GM23338 (cell line): ENCODE results near the gene CCDC50.

Experiments
- CREB1 ChIP-seq: fragments of 250-450 bp; sonication (Bioruptor Pico); IDR thresholded peaks from 2 replicates; pipeline ENCODE4 v1.5.0; 2020; ENCODE audit warnings: low read depth, mild to moderate bottlenecking, moderate library complexity
- ETS1 ChIP-seq: IDR thresholded peaks from 2 replicates; pipeline ENCODE4 v1.6.1; 2016; ENCODE audit warnings: antibody characterized with exemption
- EZH2 ChIP-seq: fragments of 200-600 bp; sonication (generic); IDR thresholded peaks from one replicate; pipeline ENCODE4 v1.8.0; 2017; ENCODE audit warnings: antibody characterized with exemption, mild to moderate bottlenecking, low read depth; ENCODE audit not compliant: unreplicated experiment
- POLR2AphosphoS5 ChIP-seq: IDR thresholded peaks from 2 replicates; pipeline ENCODE4 v1.6.1; 2016; ENCODE audit warnings: antibody characterized with exemption, low read depth
- TF ChIP-seq, protein P1 (sequence below), 2 experiments: fragments of 200-600 bp in 1 of 2; sonication (generic) in 1 of 2; conservative IDR thresholded peaks; 2 replicates each; pipeline versions ENCODE4 v1.5.1 to v1.6.1; 2016 to 2017; ENCODE audit warnings: antibody characterized with exemption in 2 of 2, low read depth in 2 of 2, mild to moderate bottlenecking in 2 of 2, moderate library complexity in 1 of 2

DNA sequence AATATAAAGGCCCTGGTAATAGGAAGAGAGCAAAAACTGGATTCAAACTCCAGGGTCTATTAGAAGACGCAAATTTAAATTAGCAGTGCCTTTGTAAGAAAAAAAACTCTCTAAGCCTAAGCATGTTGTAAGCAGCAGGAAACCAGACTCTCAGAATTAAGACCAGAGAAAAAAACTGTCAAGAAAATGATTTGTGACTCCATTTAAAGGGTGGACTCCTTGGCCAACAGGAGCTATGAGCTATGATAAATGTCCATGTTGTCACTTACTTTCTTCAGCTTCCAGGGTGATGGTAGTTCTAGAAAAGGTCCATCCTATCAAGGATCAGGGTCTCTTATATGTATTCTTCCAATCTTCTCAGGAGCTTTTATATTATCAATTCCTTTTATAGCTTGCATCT lies 34.9 kb upstream of the CCDC50 start:
- TF ChIP-seq ETS1 (no peak), EZH2 (no peak), POLR2AphosphoS5 (no peak), CREB1 (CRISPR knock-in tag) (no peak)
- TF ChIP-seq, protein P1, sequence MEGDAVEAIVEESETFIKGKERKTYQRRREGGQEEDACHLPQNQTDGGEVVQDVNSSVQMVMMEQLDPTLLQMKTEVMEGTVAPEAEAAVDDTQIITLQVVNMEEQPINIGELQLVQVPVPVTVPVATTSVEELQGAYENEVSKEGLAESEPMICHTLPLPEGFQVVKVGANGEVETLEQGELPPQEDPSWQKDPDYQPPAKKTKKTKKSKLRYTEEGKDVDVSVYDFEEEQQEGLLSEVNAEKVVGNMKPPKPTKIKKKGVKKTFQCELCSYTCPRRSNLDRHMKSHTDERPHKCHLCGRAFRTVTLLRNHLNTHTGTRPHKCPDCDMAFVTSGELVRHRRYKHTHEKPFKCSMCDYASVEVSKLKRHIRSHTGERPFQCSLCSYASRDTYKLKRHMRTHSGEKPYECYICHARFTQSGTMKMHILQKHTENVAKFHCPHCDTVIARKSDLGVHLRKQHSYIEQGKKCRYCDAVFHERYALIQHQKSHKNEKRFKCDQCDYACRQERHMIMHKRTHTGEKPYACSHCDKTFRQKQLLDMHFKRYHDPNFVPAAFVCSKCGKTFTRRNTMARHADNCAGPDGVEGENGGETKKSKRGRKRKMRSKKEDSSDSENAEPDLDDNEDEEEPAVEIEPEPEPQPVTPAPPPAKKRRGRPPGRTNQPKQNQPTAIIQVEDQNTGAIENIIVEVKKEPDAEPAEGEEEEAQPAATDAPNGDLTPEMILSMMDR (conservative IDR thresholded peaks at IDR 0.05; ENCODE audit: low read depth in 2 of 2): no peak
